Transverse colon (tissue), 4 donors: ENCODE results near the gene IL6R.

ENCODE experiments used
- CTCF ChIP-seq, 5 experiments: fragments of 200-600 bp in 3 of 5; fragments of 450-650 bp in 2 of 5; sonication (generic) in 3 of 5; IDR thresholded peaks; 1 replicate in 2 of 5; 2 replicates in 3 of 5; pipeline ENCODE4 v1.5.1; 2016 to 2017; ENCODE audit warnings: antibody characterized with exemption in 5 of 5, inconsistent platforms in 3 of 5, mild to moderate bottlenecking in 2 of 5, moderate library complexity in 1 of 5
- POLR2A ChIP-seq: fragments of 450-650 bp; IDR thresholded peaks from one replicate; pipeline ENCODE4 v1.6.1; 2016; ENCODE audit warnings: antibody characterized with exemption, mild to moderate bottlenecking, moderate library complexity
- POLR2AphosphoS5 ChIP-seq, 3 donors: sonication (generic); formaldehyde crosslinking; IDR thresholded peaks; one replicate each; pipeline ENCODE4 v1.6.1; 2016; ENCODE audit warnings: antibody characterized with exemption in 3 of 3

- no peak for TF ChIP-seq POLR2AphosphoS5 (IDR thresholded peaks at IDR 0.05)
- TF ChIP-seq CTCF (IDR thresholded peaks at IDR 0.05), result no peak
- no peak for TF ChIP-seq POLR2A
Measured at GRCh38 chr1:154418923-154419619, 13.9 kb downstream of the IL6R start.
